HG02678 (cell line): ENCODE results near the gene CALCOCO1.
"Not testable (repeated sequence)": the region's sequence is repeated elsewhere in the genome, so short reads cannot be mapped to it uniquely, and the experiment has no call there.

Experiments
- ATAC-seq: cut with Tn5 transposase; IDR thresholded peaks from one replicate; pipeline ENCODE4 v1.9.1; 2021; ENCODE audit warnings: mild to moderate bottlenecking, moderate library complexity; ENCODE audit not compliant: unreplicated experiment

The CALCOCO1 gene

DNA sequence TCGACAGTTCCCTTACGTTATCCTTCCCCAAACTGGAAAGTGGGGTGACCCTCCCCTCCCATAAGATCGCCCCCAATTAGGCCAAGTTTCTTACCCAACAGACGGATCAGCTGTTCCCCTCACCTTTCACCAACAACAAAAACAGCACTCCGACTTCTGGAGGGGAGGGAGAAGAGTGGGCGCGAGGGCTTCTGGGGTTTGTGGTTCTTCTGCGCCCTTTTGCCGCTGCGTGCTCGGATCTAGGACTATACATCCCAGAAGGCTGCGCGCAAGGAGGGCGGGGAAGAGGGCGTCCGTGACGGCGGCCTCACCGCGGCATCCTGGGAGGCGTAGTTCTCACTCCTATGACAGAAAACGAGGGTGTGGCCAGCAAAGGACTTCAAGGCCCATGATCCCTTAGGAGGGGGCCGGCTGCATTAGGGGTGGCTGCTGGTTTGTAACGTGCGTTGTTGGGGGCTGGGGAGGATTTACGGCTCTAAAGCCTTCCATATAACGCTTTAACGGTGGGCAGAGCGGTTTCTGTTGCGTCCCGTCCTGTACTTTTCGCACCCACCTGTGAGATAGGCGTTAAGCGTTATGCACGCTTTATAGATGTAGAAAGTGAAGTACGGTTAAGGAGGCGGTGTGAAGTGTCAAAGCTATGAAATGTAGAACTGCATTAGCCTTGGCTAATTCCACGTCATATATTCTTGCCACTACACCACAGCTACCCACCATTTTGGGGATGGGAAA, at the start of gene CALCOCO1:
CALCOCO1 (minus strand) TSS at position 143 of the 732 bp plus-strand sequence. CDS start 2,210 bp downstream, outside the sequence.
- peak; percentile 99 for ATAC-seq

DNA sequence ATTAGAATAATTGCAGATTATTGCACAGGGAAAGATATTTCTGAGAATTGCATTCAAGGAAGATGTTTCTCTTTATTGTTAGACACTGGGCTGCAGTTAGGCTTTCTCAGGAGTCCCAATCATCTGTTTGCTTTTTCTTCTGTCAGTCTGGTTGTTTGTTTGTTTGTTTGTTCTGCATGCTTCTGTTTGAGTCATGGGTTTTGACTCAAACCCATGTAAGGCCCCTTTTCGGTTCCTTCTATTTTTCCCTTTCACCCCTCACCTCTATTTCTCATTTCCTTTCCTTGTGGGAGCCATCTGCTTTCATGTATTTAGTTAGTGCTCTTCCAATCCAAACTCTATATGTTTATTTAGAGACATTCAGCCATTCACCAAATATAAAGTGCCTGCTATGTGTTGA, 49.6 kb upstream of the CALCOCO1 start:
- no peak for ATAC-seq

DNA sequence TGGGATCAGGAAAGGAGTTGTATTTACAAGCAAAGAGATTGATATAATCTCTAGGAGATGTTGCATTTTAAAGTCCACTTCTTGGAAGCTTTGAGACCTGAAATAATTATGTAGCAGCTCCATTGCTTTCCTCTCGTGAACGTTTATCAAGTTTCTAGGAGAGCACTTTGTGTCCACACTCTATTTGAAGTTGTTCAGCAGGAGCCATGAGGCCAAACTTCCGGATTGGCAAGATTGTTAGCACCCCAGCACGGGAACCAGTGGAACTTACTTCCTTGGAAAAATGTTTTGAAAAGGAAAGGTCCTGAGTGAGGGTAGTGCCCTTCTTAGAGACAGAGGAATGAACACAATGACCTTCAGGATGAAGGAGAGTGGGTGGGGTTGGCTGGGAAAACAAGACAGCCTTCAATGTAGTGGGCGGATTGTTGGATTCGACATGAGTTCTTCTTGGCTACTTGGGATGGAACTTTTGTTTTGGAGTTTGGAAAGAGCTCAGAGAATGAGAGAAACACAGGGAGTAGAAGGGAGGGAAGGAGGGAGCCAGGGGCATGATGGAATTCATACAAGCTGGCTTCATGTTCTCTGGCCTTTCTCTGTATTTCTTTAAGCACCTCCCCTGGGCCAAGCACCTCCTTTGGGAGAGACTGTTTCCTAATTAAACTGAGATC, 48.4 kb upstream of the CALCOCO1 start:
- no peak for ATAC-seq

DNA sequence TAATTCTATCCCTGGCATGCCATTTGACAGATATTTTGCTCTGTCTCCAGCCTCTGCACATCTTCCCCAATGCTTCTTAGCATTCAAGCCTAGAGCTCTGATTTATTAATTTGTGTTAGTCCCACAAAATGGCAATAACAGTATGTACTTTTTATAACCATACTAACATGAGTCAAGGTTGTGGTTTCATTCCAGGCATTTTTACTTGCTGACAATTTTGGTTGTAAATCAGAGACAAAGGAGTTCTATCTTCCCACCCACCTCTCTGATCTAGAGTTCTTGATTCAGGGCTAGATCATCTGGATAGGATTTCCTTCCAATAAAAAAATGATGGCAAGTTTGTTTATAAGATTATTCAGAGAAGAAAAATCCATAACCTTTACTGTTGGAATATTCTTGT, 43.0 kb upstream of the CALCOCO1 start:
- no peak for ATAC-seq

DNA sequence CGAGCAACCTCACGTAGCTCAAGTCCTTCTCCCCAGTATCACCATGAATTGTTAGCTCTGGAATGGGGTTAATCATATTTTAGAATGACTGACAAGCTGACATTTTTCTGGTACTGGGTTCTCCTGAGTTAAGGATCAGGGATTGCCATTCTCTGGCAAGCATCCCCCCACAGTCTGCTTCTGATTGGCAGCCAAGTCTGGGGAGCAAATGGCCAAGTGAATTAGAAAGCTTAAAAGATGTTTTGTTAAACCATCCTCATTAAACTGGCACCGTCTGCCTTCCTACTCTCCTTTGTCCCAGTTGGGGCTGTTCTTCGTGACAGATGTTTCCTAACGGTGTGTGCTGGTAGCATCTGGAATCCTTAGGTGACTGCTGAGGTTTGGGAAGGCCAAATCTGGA, 41.7 kb upstream of the CALCOCO1 start:
- no peak for ATAC-seq

DNA sequence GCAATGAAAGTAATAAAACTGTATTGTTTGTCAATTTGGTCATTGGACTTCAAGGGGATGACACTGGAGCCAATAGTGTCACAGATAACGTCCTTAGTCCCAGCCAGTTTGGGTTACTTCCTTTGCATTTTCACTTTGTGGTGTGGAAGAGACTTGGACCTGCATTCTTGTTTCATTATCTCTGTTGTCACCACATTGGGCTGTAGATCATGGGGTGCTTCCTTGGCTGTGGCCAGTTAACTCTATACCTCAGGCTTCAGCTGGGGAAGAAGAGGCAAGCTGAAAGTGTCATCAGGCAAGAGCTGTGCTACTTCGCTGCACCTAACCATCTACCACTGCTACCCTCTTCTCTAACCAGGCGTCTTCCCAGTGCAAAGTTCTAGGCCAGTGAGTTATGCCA, 39.6 kb upstream of the CALCOCO1 start:
- ATAC-seq: no peak

DNA sequence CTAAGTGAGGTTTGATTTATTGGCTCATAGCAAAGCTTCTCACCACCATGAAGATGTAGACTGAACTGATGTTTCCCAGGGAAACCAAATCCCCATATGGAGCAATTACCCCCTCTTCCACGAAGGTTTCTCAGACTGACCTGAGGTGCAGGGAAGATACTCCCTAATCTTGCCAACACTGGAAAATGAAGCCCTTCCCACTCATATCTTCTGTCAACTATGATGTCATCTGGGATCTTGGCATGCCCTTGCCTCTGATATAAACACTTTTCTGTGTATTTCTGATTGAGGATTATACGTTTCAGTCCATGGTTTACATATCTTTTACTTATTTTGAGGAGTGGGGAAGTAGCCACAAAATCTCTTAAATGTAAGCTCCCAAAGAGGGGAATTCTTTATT, 38.6 kb upstream of the CALCOCO1 start:
- no peak for ATAC-seq

DNA sequence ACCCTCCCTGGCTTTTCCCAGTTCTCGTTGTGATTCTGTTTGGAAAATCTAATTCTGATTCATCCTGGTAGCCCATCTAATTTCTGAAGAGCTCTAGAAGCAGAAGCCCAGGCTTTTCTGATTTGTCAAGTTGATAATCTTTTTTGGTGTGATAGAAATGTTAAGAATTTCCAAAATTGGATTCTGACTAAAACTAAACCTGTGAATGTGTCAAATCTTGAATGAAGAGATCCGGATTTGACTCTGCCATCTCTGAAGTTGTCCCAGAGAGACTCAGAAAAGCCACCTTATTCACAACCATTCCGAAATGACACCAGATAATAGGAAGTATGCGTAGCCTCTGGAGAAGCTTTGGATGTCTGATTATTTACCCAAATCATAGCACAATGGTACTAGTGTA, 37.4 kb upstream of the CALCOCO1 start:
- ATAC-seq: no peak

GRCh38 chr12:53762793-53763192, 35.5 kb upstream of the CALCOCO1 start:
- ATAC-seq: not testable (repeated sequence)

DNA sequence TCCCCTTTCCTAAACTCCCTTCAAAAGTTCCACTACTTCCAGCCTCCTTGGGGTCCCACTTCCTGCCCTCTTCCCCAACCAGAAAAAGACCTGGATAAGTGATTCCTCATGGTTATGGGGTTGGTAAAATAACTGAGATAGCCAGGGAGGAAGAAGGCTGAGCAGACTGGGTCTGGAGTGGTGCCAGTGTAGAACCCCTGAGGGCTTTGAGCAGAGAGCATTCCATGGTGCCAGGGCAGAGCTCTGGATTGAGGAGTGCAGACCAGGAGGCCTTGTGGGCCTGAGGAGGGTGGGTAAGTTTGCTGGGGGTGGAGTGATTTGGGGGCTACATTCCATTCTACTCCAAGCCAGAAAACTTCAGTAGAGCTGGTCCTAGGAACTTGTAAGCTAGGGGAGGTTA, 34.1 kb upstream of the CALCOCO1 start:
- ATAC-seq: no peak

DNA sequence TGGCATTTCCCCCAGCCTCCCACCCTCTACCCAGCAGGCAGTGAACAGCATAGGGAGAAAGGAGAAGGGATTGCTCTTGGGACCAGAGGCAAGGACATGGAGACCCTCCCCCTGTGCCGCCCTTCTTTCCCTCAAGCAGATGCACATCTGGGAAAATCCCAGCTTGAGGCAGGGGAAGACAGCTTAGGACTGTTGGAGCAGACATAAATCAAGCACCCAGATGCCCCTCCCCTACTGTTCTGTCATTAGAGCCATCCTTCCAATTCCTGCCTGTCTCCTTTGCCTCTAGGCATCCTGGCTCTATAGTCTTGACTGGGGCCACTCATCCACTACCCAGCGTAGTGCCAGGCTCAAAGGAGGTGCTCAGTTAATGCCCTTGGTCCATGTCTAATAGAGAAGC, 32.0 kb upstream of the CALCOCO1 start:
- no peak for ATAC-seq

- no peak for ATAC-seq
These were observed 31.5 kb upstream of the CALCOCO1 start for GRCh38 chr12:53758730-53759103.

- no peak for ATAC-seq
These were observed 31.0 kb upstream of the CALCOCO1 start for GRCh38 chr12:53758081-53758729.

DNA sequence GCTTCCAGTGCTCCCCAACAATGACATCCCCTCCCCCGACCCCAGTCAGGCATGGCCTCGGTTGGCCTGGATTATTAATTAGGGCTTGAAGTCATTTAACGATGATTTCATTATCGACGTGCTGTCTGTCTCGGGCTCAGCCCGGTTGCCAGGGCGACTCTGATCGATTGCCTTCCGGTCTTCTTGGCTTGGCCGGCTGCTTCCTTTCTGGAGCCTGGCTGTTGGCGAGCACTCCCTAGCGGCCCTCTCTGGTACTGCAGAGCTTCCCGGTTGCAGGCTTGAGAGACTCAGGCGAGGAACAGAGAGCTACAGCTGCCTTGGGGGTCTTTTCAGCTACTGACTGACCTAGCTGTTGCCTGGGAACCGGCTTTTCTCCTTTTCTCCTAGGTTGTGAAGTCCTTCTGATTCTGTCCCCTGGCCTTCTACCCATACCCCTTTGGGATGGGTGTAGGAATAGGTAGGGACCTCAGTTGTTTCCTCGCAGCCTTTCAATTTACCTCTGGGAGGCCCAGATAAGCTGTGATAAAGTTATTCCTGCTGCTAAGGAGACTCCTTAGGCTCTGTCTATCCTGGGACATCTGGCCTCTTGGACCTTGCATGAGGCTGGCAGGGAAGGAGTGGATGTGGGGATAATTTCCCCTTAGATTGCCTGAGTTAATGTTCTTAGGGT, 30.0 kb upstream of the CALCOCO1 start:
- peak; percentile 57 for ATAC-seq

- no peak for ATAC-seq
These were observed 29.2 kb upstream of the CALCOCO1 start for GRCh38 chr12:53756300-53757100.

DNA sequence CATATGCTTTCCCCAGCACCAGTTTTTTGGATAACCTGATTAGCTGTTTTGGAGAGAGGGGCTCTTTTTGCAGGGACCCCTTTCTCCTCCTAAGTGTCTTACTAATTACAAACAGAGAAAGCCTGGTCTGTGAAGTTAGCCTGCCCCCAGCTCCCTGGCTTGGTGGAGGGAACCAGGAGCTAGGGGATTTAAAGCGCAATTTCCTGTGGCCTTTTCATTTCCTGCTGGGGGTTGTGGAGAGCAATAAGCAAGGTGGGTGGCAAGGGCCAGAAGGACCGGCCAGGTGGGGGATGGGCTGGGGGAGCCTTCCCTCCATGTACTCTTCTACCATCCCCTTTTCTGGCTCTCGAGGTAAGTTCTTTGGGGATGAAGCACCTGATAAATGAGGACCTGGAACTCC, 28.6 kb upstream of the CALCOCO1 start:
- ATAC-seq: no peak

DNA sequence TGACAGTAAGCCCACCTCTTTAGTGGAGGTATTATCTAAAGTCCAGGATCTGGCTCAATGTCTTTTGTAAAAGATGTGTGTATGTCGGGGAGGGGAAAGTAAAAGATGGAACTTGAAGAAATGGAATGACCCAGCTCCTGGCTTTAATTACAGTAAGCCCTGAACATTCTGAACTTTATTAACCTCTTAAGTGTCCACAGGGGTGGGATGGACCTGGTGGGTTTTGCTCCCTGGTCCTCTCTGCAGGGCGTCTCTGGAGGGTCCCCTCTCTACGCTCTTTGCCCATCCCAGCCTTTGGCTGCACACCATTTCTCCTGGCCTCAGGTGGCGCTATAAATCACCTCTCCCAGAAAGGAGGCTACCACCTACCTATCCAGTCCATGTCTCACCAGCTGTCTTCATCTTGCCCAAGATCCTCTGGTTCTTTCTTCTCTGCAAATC, 28.2 kb upstream of the CALCOCO1 start:
- ATAC-seq: no peak

GRCh38 chr12:53754633-53755264, 27.5 kb upstream of the CALCOCO1 start:
- no peak for ATAC-seq

DNA sequence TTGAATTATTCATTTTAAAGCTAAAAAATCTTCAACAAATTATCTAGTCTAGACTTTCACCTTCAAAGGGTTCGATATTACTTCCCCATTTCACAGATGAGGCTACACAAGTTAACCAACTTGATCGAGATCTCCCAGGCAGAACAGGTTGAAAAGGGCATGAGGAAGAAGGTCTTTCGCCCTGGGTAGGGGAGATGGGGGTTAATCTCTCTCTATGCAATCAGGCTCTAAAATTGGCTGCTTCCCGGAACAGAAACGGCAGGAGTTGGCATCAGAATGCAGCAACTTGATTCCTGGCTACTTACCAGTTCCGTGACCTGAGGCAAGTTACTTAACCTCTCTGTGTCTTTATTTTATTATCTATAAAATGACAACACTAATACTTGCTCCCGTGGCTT, 26.9 kb upstream of the CALCOCO1 start:
- ATAC-seq: no peak

GRCh38 chr12:53752621-53753020, 25.4 kb upstream of the CALCOCO1 start:
- no peak for ATAC-seq
